Fibroblast of mammary gland (primary cell): ENCODE measurements around the gene GPRC5C.
A peak's percentile ranks its signal among the peaks of the same experiment; 100 is the strongest.

ENCODE experiments used
- DNase-seq: peaks from one replicate; pipeline ENCODE4 v3.0.0-alpha.2; 2010; ENCODE audit warnings: low read depth
- H3K4me3 ChIP-seq: 2 replicates; pipeline ENCODE4 v1.5.1; 2011; ENCODE audit warnings: low read depth, mild to moderate bottlenecking, low read length, moderate library complexity; ENCODE audit not compliant: control insufficient read depth
- TF ChIP-seq, protein P1 (sequence below): conservative IDR thresholded peaks from 2 replicates; pipeline ENCODE4 v1.5.1; 2011; ENCODE audit warnings: low read depth, low read length, inconsistent platforms; ENCODE audit not compliant: control insufficient read depth, insufficient read depth

The GPRC5C gene

DNA sequence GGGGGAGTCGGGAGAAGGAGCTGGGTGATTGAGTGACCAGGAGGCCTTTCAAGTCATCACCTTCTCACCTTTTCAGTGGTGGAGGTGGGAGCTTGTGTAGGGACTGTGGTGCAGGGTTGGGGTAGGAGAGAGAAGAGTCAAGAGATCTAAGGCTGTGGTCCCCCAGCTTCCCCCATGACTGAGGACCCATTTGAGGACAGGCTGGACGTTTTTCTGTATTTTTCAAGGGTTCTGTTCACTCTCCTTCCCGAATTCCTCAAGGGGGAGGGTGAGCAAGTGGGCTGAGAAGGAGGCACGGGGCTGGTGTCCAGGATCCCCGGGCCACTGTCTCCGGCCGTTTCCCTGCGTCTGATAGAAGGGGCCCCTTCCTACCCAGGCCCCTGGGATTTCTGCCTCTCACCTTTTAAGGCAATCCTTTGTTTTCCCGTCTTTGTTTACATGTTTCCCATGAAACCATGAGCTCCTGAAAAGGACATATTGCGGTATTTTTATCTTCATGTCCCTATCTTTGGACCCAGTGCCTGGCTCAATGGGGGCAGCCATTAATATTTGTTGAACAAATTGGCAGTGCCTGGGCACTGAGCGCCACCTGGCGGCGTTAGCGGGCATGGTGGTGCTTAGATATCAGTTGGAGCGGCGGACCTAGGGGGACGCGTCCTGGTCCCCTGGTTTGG, 25.4 kb downstream of the GPRC5C start:
- no peak overlapping the region for H3K4me3 ChIP-seq
- TF ChIP-seq, protein P1, sequence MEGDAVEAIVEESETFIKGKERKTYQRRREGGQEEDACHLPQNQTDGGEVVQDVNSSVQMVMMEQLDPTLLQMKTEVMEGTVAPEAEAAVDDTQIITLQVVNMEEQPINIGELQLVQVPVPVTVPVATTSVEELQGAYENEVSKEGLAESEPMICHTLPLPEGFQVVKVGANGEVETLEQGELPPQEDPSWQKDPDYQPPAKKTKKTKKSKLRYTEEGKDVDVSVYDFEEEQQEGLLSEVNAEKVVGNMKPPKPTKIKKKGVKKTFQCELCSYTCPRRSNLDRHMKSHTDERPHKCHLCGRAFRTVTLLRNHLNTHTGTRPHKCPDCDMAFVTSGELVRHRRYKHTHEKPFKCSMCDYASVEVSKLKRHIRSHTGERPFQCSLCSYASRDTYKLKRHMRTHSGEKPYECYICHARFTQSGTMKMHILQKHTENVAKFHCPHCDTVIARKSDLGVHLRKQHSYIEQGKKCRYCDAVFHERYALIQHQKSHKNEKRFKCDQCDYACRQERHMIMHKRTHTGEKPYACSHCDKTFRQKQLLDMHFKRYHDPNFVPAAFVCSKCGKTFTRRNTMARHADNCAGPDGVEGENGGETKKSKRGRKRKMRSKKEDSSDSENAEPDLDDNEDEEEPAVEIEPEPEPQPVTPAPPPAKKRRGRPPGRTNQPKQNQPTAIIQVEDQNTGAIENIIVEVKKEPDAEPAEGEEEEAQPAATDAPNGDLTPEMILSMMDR: peak; percentile 83
- DNase-seq: peak; percentile 63

DNA sequence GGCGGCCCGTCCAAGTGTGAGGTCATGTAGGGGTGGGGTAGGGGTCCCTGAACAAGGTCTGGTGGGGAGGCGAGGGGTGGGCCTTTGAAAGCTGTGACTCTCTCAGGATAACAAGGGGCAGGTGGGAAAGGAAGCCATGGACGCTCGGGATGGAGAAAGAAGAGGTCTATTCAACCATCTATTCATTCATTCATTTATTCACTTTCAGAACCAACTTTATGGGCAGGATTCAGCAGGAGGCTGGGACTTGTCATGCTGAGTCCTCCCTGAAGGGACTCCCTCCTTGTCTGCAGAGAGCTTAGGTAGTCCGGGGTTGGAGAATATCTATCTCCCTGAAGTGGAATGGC, 25.9 kb downstream of the GPRC5C start:
- H3K4me3 ChIP-seq: no peak overlapping the region
- no peak for DNase-seq

DNA sequence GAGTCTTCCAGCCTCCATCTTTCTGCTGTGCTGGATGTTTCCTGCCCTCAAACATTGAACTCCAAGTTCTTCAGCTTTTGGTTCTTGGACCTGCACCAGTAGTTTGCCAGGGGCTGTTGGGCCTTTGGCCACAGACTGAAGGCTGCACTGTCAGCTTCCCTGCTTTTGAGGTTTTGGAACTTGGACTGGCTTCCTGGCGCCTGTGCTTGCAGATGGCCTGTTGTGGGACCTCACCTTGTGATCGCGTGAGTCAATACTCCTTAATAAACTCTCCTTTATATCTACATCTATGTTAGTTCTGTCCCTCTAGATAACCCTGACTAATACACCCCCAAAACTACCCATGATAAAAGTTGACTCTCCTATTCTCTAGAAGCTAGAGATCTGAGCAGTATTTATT, 26.9 kb downstream of the GPRC5C start:
- no peak for DNase-seq
- TF ChIP-seq, protein P1: no peak
- H3K4me3 ChIP-seq: no peak overlapping the region

More for the DNA sequence above, 25.9 kb downstream of the GPRC5C start:
- TF ChIP-seq, protein P1: no peak

DNA sequence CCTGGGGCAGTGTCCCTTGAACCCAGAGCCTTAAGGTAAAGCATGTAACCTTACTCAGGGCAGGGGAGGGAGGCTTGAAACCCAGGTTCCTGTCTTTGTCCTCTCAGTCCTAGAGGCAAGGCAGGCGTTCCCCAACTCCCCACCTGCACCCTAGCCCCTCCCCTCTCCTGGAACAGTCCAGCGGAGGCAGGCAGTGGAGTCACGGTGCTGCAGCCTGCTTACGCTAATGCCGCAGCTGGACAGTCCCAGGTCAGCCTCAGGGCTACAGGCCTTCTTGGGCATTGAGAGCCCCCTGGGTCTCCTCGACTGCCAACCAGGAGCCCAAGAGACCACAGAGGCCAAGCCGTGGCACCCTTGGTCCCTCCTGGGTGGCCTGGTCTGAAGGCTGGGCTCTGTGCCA, 27.7 kb downstream of the GPRC5C start:
- H3K4me3 ChIP-seq: no peak overlapping the region
- TF ChIP-seq, protein P1: no peak
- no peak for DNase-seq

DNA sequence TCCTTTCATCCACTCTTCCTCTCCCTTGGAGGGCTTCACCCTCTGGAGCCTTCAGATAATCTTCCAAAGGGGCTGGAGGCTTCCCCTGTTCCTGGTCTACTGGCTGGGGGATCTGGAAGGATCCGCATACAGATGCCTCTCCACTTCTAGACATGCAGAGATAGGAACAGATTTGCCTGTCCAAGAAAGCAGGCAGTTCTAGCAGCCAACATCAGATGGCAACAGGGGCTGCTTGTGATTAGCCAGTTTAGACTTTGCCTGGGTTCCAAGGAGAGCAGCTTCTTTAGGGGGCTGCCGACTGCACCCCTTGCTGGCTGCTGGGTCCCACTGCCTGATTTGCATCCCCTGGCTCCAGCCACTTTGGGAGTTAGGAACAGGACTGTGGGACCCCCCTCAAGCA, 28.4 kb downstream of the GPRC5C start:
- TF ChIP-seq, protein P1: no peak
- H3K4me3 ChIP-seq: no peak overlapping the region
- no peak for DNase-seq

DNA sequence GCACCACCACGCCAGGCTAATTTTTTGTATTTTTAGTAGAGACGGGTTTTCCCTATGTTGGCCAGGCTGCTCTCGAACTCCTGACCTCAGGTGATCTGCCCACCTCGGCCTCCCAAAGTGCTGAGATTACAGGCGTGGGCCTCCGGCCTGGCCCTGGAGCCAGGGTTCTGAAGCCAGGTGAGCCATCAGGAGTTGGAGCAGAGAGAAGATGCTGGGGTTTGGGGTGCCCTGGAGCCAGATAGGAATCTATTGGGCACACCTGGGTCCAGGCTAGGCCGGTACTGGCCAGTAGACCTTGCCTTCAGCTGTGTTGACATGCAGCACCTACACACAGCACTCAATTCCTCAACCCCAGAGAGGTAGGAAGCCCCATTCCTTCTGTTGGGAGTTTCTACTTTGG, 29.1 kb downstream of the GPRC5C start:
- DNase-seq: no peak
- no peak overlapping the region for H3K4me3 ChIP-seq
- TF ChIP-seq, protein P1: no peak

DNA sequence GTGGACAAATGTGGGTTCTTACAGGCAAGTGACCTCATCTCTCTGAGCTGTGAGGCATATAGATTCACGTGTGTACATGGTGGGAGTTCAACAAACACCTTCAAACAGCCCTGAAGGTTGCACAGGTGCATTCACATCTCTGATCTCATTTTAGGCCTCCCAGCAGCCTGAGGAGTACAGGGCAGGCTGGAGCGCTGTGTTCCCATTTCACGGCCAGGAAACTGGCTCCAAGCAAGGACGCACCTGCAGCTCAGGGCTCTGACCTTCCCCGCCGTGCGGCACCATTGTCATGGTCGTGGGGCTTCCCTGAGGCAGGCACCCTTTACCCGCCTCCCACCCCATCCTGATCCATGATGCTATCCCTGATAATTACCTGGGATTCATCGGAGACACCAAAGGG, 29.7 kb downstream of the GPRC5C start:
- TF ChIP-seq, protein P1: no peak
- H3K4me3 ChIP-seq: no peak overlapping the region
- no peak for DNase-seq
